HCT116 (cell line): ENCODE results near the gene FAM114A1. TPM values are rescaled to one million over a fixed set of nuclear protein-coding genes. Genes with fewer than 3 reads are reported as not detected.
A peak's percentile ranks its signal among the peaks of the same experiment; 100 is the strongest.
"Not testable (repeated sequence)": the region's sequence is repeated elsewhere in the genome, so short reads cannot be mapped to it uniquely, and the experiment has no call there.

Source experiments
- ATAC-seq: fragments of 200-7000 bp; cut with Tn5 transposase; 2 replicates; pipeline ENCODE4 v1.9.1; 2020; ENCODE audit warnings: mild to moderate bottlenecking, moderate library complexity
- BruUV-seq: library from RNA; stranded (reverse); fragments of 400-500 nt; replicated peaks from 2 replicates; lab custom pipeline; 2021; lab: Mats Ljungman, UMichigan
- CTCF ChIA-PET: fragments of 300-600 bp; sonication (Branson Sonifier 250); formaldehyde crosslinking; loops from one replicate; lab custom pipeline; 2021; ENCODE audit warnings: antibody characterized with exemption; lab: Charles Lee
- POLR2A ChIA-PET: fragments of 300-600, 350-600 bp; sonication (Branson Sonifier 250); formaldehyde crosslinking; loops from one replicate; lab custom pipeline; 2021; ENCODE audit warnings: antibody characterized with exemption; lab: Charles Lee
- RAD21 ChIA-PET, 2 experiments: fragments of 300-600 bp; sonication (Branson Sonifier 250); formaldehyde crosslinking; loops; one replicate each; lab custom pipeline; 2023; ENCODE audit warnings: low total read pairs in 2 of 2; ENCODE audit not compliant: uncharacterized antibody in 2 of 2, unreplicated experiment in 2 of 2, low non-redundant PET in 1 of 2; lab: Charles Lee
- DNase-seq: peaks from one replicate; pipeline ENCODE4 v3.0.0-alpha.2; 2010; ENCODE audit warnings: low read depth, low spot score
- H2AFZ ChIP-seq: fragments of 200-600 bp; shearing (Covaris generic), sonication (generic); 2 replicates; pipeline ENCODE4 v1.6.1; 2017; ENCODE audit warnings: low read depth, mixed run types, mixed read lengths, antibody characterized with exemption, low read length; ENCODE audit not compliant: poor library complexity, severe bottlenecking
- H3K27ac ChIP-seq: 2 replicates; pipeline ENCODE4 v1.5.1; 2012; ENCODE audit warnings: low read depth, low read length
- H3K27me3 ChIP-seq: fragments of 200-600 bp; sonication (generic); 2 replicates; pipeline ENCODE4 v1.6.1; 2016; ENCODE audit warnings: mixed run types, low read length, mixed read lengths; ENCODE audit not compliant: insufficient read depth
- H3K36me3 ChIP-seq, 2 experiments: fragments of 200-500 bp in 1 of 2; fragments of 200-600 bp in 1 of 2; sonication (Bioruptor generic) in 1 of 2; sonication (generic) in 1 of 2; 2 replicates each; pipeline versions ENCODE4 v1.5.1 to v1.6.1; 2014 to 2016; ENCODE audit warnings: low read length in 2 of 2, inconsistent platforms in 1 of 2, mixed read lengths in 1 of 2, mixed run types in 1 of 2; ENCODE audit not compliant: insufficient read depth in 2 of 2, control insufficient read depth in 1 of 2
- H3K4me1 ChIP-seq, 2 experiments: fragments of 200-600 bp in 1 of 2; sonication (generic) in 1 of 2; 2 replicates each; pipeline versions ENCODE4 v1.5.1 to v1.6.1; 2012 to 2017; ENCODE audit warnings: low read length in 2 of 2, inconsistent platforms in 1 of 2, mild to moderate bottlenecking in 1 of 2, mixed read lengths in 1 of 2, mixed run types in 1 of 2, moderate library complexity in 1 of 2; ENCODE audit not compliant: insufficient read depth in 2 of 2, control insufficient read depth in 1 of 2
- H3K4me2 ChIP-seq: fragments of 200-600 bp; sonication (generic); 2 replicates; pipeline ENCODE4 v1.6.1; 2017; ENCODE audit warnings: mixed run types, low read length, mixed read lengths
- H3K4me3 ChIP-seq, 2 experiments: fragments of 200-600 bp in 1 of 2; sonication (generic) in 1 of 2; replicated peaks in 1 of 2; 2 replicates each; pipeline ENCODE4 v1.5.1; 2011 to 2016; ENCODE audit warnings: low read length in 2 of 2, control low read depth in 1 of 2, low read depth in 1 of 2, mild to moderate bottlenecking in 1 of 2, mixed read lengths in 1 of 2, mixed run types in 1 of 2
- H3K79me2 ChIP-seq: fragments of 200-600 bp; sonication (generic); 2 replicates; pipeline ENCODE4 v1.6.1; 2017; ENCODE audit warnings: mild to moderate bottlenecking, mixed run types, low read length, moderate library complexity, mixed read lengths; ENCODE audit not compliant: insufficient read depth
- H3K9ac ChIP-seq: fragments of 200-600 bp; sonication (generic); 2 replicates; pipeline ENCODE4 v1.6.1; 2016; ENCODE audit warnings: low read length, mixed read lengths
- H3K9me2 ChIP-seq: fragments of 200-600 bp; sonication (generic), shearing (Covaris generic); 2 replicates; pipeline ENCODE4 v1.6.1; 2017; ENCODE audit warnings: mixed run types, mild to moderate bottlenecking, moderate library complexity; ENCODE audit not compliant: insufficient read depth
- H3K9me3 ChIP-seq, 2 experiments: fragments of 200-500 bp in 1 of 2; fragments of 200-600 bp in 1 of 2; sonication (Bioruptor generic) in 1 of 2; sonication (generic) in 1 of 2; 2 replicates each; pipeline ENCODE4 v1.6.1; 2014 to 2017; ENCODE audit warnings: low read length in 2 of 2, mixed read lengths in 2 of 2, inconsistent platforms in 1 of 2, low read depth in 1 of 2, mild to moderate bottlenecking in 1 of 2, mixed run types in 1 of 2, moderate library complexity in 1 of 2; ENCODE audit not compliant: control insufficient read depth in 1 of 2, insufficient read depth in 1 of 2
- H4K20me1 ChIP-seq: fragments of 200-600 bp; sonication (generic), shearing (Covaris generic); 2 replicates; pipeline ENCODE4 v1.6.1; 2017; ENCODE audit warnings: mixed run types, mild to moderate bottlenecking, moderate library complexity; ENCODE audit not compliant: insufficient read depth
- CBX3 ChIP-seq: IDR thresholded peaks from 2 replicates; pipeline ENCODE4 v1.6.1; 2012; ENCODE audit warnings: low read depth
- ELF1 ChIP-seq: IDR thresholded peaks from 2 replicates; pipeline ENCODE4 v1.6.1; 2012; ENCODE audit warnings: low read depth, borderline replicate concordance
- EZH2phosphoT487 ChIP-seq: fragments of 200-600 bp; IDR thresholded peaks from 2 replicates; pipeline ENCODE4 v1.6.1; 2018; ENCODE audit warnings: antibody characterized with exemption, borderline replicate concordance
- FOSL1 ChIP-seq: IDR thresholded peaks from 2 replicates; pipeline ENCODE4 v1.6.1; 2012; ENCODE audit warnings: low read depth
- JUND ChIP-seq: IDR thresholded peaks from 2 replicates; pipeline ENCODE4 v1.6.1; 2012
- SP1 ChIP-seq: IDR thresholded peaks from 2 replicates; pipeline ENCODE4 v1.6.1; 2012; ENCODE audit warnings: low read depth
- ZBTB33 ChIP-seq: IDR thresholded peaks from 2 replicates; pipeline ENCODE4 v1.6.1; 2011; ENCODE audit warnings: mild to moderate bottlenecking, low read length, moderate library complexity; ENCODE audit not compliant: insufficient replicate concordance; ENCODE audit errors: extremely low read depth
- intact Hi-C: fragments of 100-400 bp; cut with micrococcal nuclease; formaldehyde crosslinking; loops from 2 replicates; pipeline ENCODE4 v1.10.0; 2022
- total RNA-seq: library from RNA; stranded (reverse); gene quantifications from one replicate; pipeline ENCODE4 v1.2.1, GENCODE V29; 2021; ENCODE audit not compliant: unreplicated experiment

FAM114A1 gene
- total RNA-seq, 1 experiment from 2014 or later, result 35.6 TPM

GRCh38 chr4:38987491-38987890, 119.9 kb downstream of the FAM114A1 start (continued):
- no peak for TF ChIP-seq EZH2phosphoT487
- TF ChIP-seq ZBTB33, result no peak

- Histone ChIP-seq H3K4me2 (peak overlapping the region; percentile 83), H3K9ac (0 out of 2 replicates have a peak overlapping the region, but pooled peaks have one; percentile 31), H3K4me3 (peak overlapping the region in 1 of 2 experiments; percentile 45; a peak in 2 of 4 replicates), H2AFZ (peak overlapping the region; percentile 97), H3K27ac (peak overlapping the region; percentile 21), H3K4me1 (peaks cover 9 to 18% of the 10 kb centered on the region in 2 experiments)
- TF ChIP-seq ELF1 (peak; percentile 53), FOSL1 (peak; percentile 57), CBX3 (peak; percentile 50; the same call in 1 of the 2 replicates), JUND (peak; percentile 79), SP1 (0 out of 2 replicates have a peak, but pooled peaks have one; percentile 29)
- CTCF ChIA-PET, H4K20me1 ChIP-seq, H3K9me3 ChIP-seq, H3K79me2 ChIP-seq, H3K9me2 ChIP-seq, BruUV-seq, H3K27me3 ChIP-seq, intact Hi-C loops, H3K36me3 ChIP-seq, RAD21 ChIA-PET: not testable (repeated sequence)
- DNase-seq, result peak; percentile 60
- ATAC-seq, result peak; percentile 97
- POLR2A ChIA-PET, result interaction anchor here (0.7 kb wide), 1 partner anchor 10 kb away, joined by 3 read pairs; no protein-coding TSS in a partner anchor
These were observed 120.7 kb downstream of the FAM114A1 start for GRCh38 chr4:38988353-38988752.
